HG03432 (cell line): ENCODE results near the gene NAV2.
A peak's percentile ranks its signal among the peaks of the same experiment; 100 is the strongest.

Experiments
- ATAC-seq: cut with Tn5 transposase; IDR thresholded peaks from one replicate; pipeline ENCODE4 v1.9.1; 2021; ENCODE audit warnings: mild to moderate bottlenecking, moderate library complexity; ENCODE audit not compliant: unreplicated experiment

Gene NAV2

DNA sequence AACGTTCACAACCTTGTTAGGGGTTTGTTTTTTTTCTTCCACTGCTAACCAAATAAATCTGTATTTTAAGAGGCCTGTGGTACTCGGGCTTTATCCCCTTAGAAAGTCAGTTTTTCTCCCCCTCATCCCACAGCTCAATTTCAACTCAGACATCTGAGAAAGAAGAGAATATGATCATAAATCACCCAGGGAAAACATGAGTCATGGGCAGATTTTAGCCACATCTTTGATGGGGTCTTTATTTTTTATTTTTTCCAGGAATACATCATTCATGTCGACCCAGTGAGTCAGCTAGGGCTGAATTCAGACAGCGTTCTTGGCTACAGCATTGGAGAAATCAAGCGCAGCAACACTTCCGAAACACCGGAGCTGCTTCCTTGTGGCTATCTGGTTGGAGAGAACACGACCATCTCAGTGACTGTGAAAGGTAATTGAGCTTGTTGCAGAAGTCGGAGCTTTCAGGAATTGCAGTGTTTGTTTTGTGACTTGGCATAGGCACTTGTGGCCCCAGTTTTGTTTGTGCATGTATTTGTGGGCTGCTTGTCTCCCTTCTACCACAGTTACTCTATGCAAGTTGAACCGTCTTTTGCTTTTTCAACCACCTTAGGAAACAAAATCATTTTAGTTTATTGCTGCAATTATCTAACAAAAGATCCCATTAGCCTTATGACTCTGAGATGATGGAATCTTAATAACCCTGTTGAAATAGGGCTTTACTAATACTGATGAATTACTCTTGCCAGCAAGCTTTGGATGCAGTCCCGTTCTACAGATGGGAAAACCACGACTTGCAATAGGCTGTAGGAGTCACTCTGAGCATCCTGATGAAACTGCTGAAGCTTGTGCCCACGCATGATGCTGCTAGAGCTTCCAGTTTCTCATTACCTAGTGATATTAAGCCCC lies 384.9 kb downstream of the NAV2 start:
- ATAC-seq = no peak

DNA sequence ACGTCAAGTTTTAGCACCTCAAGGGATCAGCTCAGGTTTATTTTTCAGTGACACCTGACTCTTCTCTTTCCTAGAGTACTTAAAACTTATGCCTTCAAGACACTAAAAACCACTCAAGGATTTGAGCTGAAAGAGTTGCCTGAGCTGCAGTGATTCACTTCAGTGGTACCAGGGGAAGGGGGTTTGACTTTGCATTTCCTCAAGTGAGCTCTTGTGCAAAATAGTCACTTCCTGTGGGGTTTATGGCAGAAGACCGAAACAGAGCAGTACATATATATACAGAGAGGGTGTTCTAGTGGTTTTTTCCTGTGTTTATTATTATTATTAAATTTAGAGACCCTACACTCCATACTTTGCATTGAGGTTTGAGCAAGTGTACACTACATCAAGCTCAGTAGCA lies 386.9 kb downstream of the NAV2 start:
- ATAC-seq = no peak

DNA sequence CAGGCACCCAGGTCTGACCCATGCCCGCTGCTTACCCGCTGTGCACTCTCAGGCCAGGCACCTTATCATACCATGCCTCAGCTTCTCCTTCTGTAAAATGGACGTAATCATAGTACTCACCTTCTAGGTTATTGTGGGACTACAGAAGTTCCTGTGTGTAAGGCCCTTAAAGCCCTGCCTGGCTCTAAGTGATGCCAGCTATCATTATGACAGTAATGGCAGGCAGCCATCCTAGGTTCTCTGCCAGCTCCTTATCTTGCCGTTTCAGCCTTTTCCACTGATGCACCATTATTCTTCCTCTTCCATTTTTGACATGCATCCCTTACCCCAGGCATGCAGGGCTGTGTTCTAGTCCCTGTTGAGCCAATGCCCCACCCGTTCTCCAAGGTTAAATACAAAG lies 389.8 kb downstream of the NAV2 start:
- no peak for ATAC-seq

DNA sequence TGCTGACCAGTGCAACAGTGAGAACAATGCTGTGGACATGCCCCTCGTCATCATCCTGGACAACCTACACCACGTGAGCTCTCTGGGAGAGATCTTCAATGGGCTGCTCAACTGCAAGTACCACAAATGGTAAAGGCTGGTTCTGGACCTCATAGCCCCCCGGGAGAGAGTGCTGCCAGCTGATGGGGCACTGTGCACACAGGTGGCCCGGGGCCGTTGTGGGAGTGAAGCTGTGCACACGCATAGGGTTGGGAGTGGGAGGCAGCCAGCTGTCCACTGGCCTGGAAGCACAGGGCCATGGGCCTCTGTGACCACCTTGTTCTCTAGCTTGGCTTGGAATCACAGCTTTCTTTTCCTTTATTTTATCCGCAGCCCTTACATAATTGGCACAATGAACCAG lies 390.6 kb downstream of the NAV2 start:
- ATAC-seq = no peak

DNA sequence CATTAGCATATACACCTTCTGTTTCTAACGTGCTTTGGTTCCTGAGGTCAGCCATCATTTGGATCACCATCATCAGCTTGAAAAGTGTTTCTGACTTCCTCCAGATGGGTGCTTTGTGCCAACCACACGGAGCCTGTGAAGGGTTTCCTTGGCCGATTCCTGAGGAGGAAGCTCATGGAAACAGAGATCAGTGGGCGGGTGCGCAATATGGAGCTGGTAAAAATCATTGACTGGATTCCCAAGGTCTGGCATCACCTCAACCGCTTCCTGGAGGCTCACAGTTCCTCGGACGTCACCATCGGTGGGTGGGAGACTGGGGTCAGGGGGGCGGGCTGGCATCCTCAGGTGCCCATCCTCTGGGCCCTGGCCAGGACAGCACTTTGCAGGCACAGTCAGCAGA lies 392.8 kb downstream of the NAV2 start:
- ATAC-seq = no peak

DNA sequence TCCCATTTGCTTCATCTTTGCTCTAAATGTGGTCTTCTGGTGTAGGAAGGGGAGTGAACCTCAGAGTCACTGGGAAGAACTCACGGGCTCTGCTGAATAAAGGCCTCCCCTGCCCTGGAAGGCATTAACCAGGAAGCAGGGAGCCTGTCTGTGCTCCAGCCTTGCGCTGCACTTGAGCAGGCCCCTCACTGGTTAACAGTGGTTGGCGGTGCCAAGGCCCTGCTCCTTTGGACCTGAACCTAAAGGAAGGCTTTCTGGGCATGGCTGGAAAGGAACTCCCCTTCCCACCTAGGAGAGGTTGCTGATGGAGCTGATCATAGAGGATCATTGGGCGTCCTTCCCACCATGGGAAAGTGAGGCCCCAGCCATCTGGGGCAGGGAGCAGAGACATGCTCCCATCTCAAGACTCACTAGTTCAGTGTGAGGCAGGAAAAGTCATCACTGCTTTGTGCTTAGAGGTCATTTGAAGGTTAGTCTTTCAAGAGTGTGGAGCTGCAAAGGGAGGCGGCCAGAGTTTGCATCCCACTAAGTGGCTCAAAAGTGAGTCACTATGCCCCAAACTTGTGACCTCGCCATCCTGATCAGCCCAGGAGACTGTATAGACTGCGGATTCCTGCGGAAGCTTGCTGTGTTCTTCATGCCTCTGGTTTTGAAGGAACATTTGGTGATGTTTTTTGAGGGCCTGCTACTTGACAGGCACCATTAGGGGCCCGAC lies 397.3 kb downstream of the NAV2 start:
- no peak for ATAC-seq

DNA sequence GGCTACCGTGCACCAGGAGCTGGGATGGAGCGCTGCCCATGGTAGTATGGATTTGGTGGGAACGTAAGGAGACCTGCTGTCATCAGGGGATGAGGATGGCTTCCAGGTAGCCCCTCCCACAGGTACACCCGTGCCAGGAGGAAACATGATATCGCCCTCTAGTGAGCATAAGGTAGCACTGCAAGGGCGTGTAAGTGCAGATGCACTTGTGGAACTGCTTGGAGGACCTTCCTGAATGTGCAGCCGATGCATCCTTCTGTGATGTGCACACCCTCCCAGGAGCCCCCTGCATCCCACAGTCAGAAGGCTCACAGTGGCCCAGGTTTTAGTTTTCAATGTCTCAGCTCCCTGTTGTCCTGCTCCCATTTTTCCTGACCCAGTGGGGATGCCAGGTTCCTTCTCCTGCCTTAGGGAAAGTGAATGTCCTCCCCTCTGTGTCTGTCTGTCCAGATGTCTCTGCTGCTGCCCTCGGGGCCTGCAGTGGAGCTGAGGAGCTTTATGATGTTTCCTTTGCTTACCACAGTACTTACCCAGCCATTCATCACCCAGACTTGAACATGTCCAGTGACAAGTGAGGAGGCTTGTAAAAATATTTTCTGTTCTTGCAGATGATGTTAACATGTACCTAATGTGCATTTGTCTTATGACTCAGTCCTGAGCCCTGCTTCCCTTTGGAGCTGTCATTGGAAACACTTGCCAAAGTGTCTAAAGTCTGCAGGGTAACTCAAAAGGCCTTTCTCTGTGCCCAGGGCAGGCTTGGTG lies 398.5 kb downstream of the NAV2 start:
- ATAC-seq = peak; percentile 82

DNA sequence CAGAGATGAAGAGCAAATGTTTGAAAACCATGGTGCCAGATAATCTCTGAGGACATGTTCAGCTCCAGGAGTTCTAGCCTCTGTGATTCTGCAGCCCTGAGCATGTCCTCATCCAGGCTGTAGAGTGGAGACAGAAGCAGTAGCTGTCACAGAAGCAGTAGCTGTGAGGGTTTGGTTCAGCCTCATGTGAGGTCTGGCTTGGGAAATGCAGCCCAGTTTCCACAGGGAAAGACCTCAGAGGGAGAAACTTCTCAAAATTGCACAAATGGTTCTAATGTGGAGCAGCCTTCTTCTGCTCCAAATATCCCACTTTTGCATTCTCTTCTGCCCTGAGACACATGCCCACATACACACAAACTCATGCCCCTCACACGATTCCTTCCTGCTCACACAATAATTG lies 399.2 kb downstream of the NAV2 start:
- no peak for ATAC-seq

DNA sequence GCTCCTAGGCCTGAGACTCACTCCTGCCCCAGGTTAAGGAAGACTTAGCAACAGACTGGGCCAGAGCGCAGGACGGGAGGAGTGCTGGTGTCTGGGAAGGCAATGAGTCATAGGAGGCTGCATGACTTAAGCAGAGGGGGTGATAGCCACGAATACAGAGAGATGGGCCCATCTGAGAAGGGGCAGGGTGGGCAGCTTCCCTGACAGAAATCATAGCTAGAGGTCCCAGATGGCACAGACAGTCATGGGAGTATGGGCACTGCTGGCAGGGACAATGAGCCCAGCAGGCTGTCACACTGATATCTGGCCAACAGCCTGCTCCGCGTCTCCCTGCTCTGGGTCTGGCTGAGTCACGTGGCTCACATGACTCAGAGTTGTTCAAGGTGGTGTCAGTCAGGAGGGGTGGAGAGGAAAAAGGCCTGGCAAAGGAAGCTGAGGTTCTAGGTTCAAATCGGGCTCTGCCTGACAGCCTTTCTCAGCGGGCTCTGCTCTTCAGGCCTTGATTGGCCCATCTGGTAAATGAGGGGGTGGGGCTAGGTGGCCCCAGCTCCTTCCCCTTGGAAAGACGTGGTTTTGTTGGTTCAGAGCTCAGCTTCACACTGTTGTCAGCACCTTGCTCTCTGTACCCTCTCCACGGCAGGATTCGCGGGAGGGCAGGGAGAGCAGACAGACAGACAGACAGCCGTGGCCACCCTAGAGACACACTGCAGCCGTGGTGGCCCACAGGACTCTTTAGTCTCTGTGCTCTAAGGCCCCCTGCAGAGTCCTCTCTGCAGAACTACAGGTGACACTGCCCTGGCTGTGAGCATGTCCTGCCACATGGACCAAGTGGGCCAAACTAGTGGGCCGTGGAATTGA lies 399.9 kb downstream of the NAV2 start:
- ATAC-seq = peak; percentile 53

DNA sequence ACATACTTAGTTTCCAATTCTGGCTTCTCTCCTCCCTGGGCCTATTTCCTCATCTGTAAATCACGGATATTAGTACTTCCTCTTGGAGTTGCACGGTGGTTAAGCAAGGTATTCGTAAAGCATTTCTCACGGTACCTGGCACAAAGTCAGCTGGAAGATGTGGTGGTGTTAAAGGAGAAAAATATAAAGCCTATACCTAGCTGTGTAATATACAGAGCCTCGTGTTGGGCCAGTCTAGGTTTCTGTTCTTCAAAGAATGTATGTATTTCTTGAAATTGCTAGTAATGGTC lies 400.5 kb downstream of the NAV2 start:
- no peak for ATAC-seq

DNA sequence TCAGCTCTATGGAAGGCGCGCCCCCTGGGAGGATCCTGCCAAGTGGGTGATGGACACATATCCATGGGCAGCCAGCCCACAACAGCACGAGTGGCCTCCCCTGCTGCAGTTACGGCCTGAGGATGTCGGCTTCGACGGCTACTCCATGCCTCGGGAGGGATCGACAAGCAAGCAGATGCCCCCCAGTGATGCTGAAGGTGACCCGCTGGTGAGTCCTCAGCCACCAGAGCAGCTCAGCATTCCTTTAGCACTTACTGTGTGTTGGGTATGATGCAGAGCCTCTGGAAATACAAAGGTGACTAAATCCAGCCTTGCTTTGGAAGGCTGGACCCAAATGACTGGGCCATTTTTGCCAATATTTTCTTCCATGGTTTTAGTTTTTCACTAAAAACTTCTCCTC lies 402.0 kb downstream of the NAV2 start:
- no peak for ATAC-seq

DNA sequence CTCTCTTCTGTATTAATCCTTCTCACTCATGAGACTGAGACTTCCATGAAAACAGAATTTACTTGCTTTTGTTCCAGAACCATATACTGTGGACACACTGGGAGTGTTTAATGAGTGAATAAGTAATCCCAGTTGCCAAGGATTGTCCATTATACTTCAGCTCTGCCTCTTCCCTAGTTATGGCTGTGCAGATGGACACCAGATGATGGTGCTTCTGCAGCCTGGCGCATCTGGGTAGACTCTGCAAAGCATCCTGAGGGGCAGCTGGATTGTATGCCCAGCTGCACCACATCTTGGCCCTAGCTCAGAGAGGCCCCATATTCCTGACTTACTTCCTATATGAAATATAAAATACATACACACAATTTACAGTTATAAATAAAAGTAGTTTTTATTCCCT lies 404.2 kb downstream of the NAV2 start:
- no peak for ATAC-seq

DNA sequence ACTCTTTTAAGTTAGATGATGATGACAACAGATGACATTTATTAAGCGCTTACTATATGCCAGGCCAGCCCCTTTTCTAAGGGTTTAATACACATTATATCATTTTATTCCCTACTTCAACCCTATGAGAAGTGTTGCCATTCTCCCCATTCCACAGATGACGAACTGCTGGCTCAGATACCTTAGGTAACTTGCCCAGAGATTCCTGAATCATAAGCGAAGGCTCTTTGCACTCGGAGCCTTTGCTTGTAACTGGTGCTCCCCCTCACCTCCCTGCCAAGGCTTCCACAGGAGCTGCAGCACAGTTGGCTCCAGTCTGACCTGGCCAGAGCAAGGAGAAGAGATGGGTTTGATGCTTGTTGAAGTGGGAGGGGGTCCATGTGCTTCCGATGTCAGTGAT lies 404.7 kb downstream of the NAV2 start:
- no peak for ATAC-seq

DNA sequence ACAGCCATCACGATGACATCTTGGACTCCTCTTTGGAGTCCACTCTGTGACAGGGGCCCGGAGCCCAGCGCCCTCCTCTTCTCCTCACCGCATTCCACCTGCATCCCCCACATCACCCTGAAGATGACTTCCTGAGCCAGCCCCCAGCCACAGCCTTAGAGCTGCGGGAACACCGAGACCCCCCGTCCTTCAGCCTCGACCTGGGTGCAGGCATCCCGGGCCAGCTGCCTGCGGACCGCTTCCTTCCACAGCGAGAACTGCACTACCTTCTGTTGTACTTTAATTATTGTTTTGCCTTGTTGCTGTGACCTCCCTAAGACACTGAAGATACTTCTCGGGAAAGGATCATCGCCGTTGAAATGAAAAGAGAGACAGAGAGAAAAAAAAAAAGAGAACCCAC lies 405.6 kb downstream of the NAV2 start:
- ATAC-seq = no peak

DNA sequence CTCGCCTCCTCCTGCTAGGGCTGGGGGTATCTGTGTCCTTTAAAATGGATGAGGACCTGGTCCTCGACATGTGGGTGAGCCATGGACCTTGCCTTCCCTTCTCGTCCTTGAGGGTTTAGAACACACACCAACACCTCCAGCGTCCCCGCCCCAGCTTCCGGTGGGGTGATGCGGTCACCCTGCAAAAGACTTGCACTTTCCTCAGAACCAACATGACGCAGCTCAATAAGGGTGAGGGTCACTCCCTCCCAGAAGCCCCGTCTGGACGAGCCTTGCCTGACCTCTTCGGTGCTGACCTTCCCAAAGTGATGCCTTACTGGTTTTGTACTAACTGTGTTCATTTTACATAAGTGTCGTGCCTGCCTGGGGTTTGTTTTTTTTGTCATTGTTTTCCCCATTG lies 406.7 kb downstream of the NAV2 start:
- no peak for ATAC-seq

DNA sequence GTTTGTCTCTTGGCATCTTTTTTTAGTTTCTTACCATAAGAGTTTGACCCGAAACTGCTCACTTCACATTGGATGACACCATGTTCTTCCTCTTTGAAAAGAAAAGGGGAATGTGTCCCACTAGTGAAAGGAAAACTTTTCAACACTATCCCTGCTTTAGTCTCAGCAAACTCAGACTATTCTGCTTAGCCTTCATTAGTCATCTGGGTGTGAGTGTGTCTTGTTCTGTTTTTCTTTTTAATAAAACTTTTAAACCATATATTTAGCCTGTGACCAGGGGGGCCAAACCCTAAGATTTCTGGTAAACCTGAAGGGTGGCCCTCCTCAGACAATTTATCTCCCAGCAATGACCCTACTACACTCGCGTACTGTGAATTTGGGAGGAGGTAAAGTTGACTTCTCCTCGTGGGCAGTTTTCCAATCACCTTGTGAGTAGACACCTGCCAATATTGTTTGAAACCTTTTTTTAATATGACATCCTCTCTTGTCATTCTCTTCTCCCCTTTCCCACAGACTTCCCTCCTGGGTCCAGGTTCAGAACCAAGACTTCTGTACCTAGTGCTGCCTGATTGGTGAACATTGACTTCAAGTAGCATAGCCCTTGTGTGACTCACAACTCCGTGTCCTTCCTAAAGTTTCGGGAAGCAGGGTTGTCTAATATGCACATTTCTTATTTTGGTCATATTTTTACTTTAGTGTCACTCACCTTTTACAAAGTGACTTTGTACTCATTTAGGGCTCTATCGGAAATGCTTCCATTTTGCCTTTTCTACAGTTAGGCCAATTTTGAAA lies 407.7 kb downstream of the NAV2 start:
- ATAC-seq = no peak

DNA sequence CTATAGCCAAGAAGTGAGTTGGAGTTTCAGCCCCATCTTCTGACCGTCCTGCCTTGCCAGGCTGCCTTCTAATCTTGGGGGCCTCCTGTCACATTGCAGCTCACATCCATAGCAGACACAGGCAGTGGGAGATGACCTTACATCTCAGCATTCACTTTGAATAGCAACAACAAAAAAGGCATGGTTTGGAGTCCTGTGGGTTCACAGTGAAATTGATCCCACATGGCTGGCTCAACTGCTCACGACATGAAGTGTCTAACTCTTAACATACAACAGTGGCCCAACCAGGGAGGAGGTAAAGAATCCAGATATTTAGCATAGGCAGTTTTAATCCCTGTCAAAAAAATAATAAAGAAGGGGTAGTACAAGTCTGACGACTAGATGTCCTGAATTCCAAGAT lies 409.5 kb downstream of the NAV2 start:
- no peak for ATAC-seq

DNA sequence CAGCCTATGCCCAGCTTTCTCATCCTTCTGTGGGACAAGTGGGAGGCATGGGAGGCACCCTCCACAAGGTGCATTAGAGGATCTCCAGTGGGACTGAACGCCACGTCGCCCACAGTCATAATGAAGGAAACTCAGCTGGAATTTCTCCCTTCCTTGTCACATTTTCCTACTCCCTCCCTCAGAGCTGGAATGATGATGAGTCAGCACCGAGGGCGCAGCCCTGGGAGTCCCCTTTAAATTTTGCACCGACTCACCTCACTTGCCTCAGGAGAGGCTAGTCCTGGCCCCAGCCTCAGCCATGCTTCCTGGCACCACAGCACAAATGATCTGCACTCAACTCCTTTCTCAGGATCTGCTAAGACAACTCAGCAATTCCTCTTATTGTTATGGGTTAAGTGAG lies 413.3 kb downstream of the NAV2 start:
- ATAC-seq = no peak

DNA sequence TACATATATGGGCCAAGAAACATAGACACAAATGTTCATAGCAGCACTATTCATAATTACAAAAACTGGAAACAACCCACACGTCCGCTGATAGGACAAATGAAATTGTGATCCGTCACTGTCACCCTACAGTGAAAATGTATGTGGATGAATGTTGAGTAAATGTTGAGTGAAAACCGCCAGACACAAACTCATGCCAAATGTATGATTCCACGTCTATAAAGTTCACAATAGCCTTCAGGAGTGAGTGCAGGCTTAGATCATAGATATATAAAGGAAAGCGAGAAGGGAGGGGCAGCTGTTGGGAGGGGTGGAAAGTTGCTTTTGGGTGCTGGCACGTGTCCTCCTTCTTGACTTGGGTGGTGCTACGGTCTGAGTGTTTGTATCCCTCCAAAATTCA lies 414.1 kb downstream of the NAV2 start:
- no peak for ATAC-seq
